Measurements from ENCODE around the gene COL5A2.

The COL5A2 gene

GRCh38 chr2:189010536-189010935 lies 169.0 kb downstream of the COL5A2 start:
- in situ Hi-C loops (cut with MboI; ENCODE audit: low sequenced_read_pairs): no loop called here

- in situ Hi-C loops (cut with MboI; ENCODE audit: low sequenced_read_pairs): no loop called here
These were observed 170.9 kb downstream of the COL5A2 start for GRCh38 chr2:189008555-189009262.

- in situ Hi-C loops (cut with MboI; ENCODE audit: low sequenced_read_pairs): no loop called here
These were observed 177.5 kb downstream of the COL5A2 start for GRCh38 chr2:189002079-189002478.

GRCh38 chr2:189000221-189000620 lies 179.3 kb downstream of the COL5A2 start:
- in situ Hi-C loops (cut with MboI; ENCODE audit: low sequenced_read_pairs): no loop called here

GRCh38 chr2:188997263-188997662 lies 182.3 kb downstream of the COL5A2 start:
- in situ Hi-C loops (cut with MboI; ENCODE audit: low sequenced_read_pairs): no loop called here

GRCh38 chr2:188993247-188993646 lies 186.3 kb downstream of the COL5A2 start:
- in situ Hi-C loops (cut with MboI; ENCODE audit: low sequenced_read_pairs): no loop called here

- in situ Hi-C loops (cut with MboI; ENCODE audit: low sequenced_read_pairs): no loop called here
These were observed 192.7 kb downstream of the COL5A2 start for GRCh38 chr2:188986839-188987238.

GRCh38 chr2:188984680-188985079 lies 194.9 kb downstream of the COL5A2 start:
- in situ Hi-C loops (cut with MboI; ENCODE audit: low sequenced_read_pairs): no loop called here

GRCh38 chr2:188984065-188984491 lies 195.5 kb downstream of the COL5A2 start:
- in situ Hi-C loops (cut with MboI; ENCODE audit: low sequenced_read_pairs): no loop called here

GRCh38 chr2:188983427-188984064 lies 196.0 kb downstream of the COL5A2 start:
- in situ Hi-C loops (cut with MboI; ENCODE audit: low sequenced_read_pairs): no loop called here
